OCI-LY7 (cell line): ENCODE data around the gene ZNF451. TPM values are rescaled to one million over a fixed set of nuclear protein-coding genes. Genes with fewer than 3 reads are reported as not detected.

Experiments
- BruUV-seq: library from RNA; stranded (reverse); fragments of 400-500 nt; replicated peaks from 2 replicates; lab custom pipeline; 2021; lab: Mats Ljungman, UMichigan
- CTCF ChIA-PET: fragments of 300-600 bp; sonication (Branson Sonifier 250); formaldehyde crosslinking; loops from one replicate; lab custom pipeline; 2022; ENCODE audit warnings: antibody characterized with exemption; ENCODE audit not compliant: unreplicated experiment; lab: Charles Lee
- POLR2A ChIA-PET: fragments of 300-600 bp; sonication (Branson Sonifier 250); formaldehyde crosslinking; loops from one replicate; lab custom pipeline; 2022; ENCODE audit warnings: antibody characterized with exemption; lab: Charles Lee
- DNase-seq: peaks from one replicate; pipeline ENCODE4 v3.0.0-alpha.2; 2015; ENCODE audit warnings: low spot score
- H2AFZ ChIP-seq: fragments of 200-600 bp; sonication (generic), shearing (Covaris generic); 2 replicates; pipeline ENCODE4 v1.6.1; 2014; ENCODE audit warnings: mild to moderate bottlenecking, antibody characterized with exemption, low read length, moderate library complexity
- H3K27ac ChIP-seq: fragments of 200-600 bp; sonication (generic); 2 replicates; pipeline ENCODE4 v1.5.1; 2014; ENCODE audit warnings: mixed run types, low read depth, mild to moderate bottlenecking, moderate library complexity, low read length, inconsistent platforms; ENCODE audit not compliant: poor library complexity, severe bottlenecking
- H3K36me3 ChIP-seq: fragments of 200-600 bp; sonication (generic); 2 replicates; pipeline ENCODE4 v1.6.1; 2014; ENCODE audit warnings: mild to moderate bottlenecking, antibody characterized with exemption, low read length, moderate library complexity, mixed read lengths; ENCODE audit not compliant: insufficient read depth
- H3K4me1 ChIP-seq: fragments of 200-600 bp; sonication (generic); 2 replicates; pipeline ENCODE4 v1.5.1; 2014; ENCODE audit warnings: mild to moderate bottlenecking, low read length; ENCODE audit not compliant: insufficient read depth, poor library complexity, severe bottlenecking
- H3K4me2 ChIP-seq: fragments of 200-600 bp; sonication (generic); 2 replicates; pipeline ENCODE4 v1.6.1; 2014; ENCODE audit warnings: mild to moderate bottlenecking, low read length
- H3K4me3 ChIP-seq: fragments of 200-600 bp; sonication (generic); 2 replicates; pipeline ENCODE4 v1.5.1; 2014; ENCODE audit warnings: mild to moderate bottlenecking, low read depth, low read length; ENCODE audit not compliant: poor library complexity, severe bottlenecking
- H3K79me2 ChIP-seq: fragments of 200-600 bp; sonication (generic); 2 replicates; pipeline ENCODE4 v1.6.1; 2016; ENCODE audit warnings: low read depth, mild to moderate bottlenecking, low read length, moderate library complexity, mixed read lengths; ENCODE audit not compliant: insufficient read depth
- H3K9me2 ChIP-seq: fragments of 200-600 bp; sonication (generic); 2 replicates; pipeline ENCODE4 v1.6.1; 2016; ENCODE audit warnings: mild to moderate bottlenecking, low read length, mixed read lengths; ENCODE audit not compliant: insufficient read depth
- H3K9me3 ChIP-seq: fragments of 200-600 bp; sonication (generic); 2 replicates; pipeline ENCODE4 v1.6.1; 2014; ENCODE audit warnings: mild to moderate bottlenecking, mixed run types, low read length, mixed read lengths
- H4K20me1 ChIP-seq: fragments of 200-600 bp; sonication (generic); 2 replicates; pipeline ENCODE4 v1.6.1; 2014; ENCODE audit warnings: mild to moderate bottlenecking, antibody characterized with exemption, low read length, moderate library complexity, mixed read lengths; ENCODE audit not compliant: insufficient read depth
- CTCF ChIP-seq: fragments of 200-600 bp; sonication (generic); conservative IDR thresholded peaks from 2 replicates; pipeline ENCODE4 v1.5.1; 2014; ENCODE audit warnings: mild to moderate bottlenecking, antibody characterized with exemption, low read length, moderate library complexity, mixed read lengths
- EZH2phosphoT487 ChIP-seq: fragments of 200-600 bp; sonication (generic); IDR thresholded peaks from 2 replicates; pipeline ENCODE4 v1.6.1; 2018; ENCODE audit warnings: low read depth, borderline replicate concordance, mild to moderate bottlenecking, mixed run types, antibody characterized with exemption, low read length, moderate library complexity, mixed read lengths
- intact Hi-C: fragments of 100-400 bp; cut with micrococcal nuclease; formaldehyde crosslinking; loops from one replicate; pipeline ENCODE4 v1.10.0; 2022; ENCODE audit not compliant: unreplicated experiment
- total RNA-seq, 2 experiments: library from RNA; depleted of rRNA in 1 of 2; stranded (reverse); fragments of >200 nt in 1 of 2; shearing (Covaris generic) in 1 of 2; gene quantifications; 2 replicates each; pipeline ENCODE4 v1.2.3, GENCODE V29; 2014 to 2022

Gene ZNF451
- total RNA-seq, 2 experiments from 2014 or later: 50.0 to 66.7 TPM

GRCh38 chr6:57207872-57208271 is 117.9 kb downstream of the ZNF451 start:
- Histone ChIP-seq H3K4me3 (no peak overlapping the region), H2AFZ (no peak overlapping the region), H3K4me1 (no peaks in the 10 kb centered on the region), H3K79me2 (no peaks in the 10 kb centered on the region), H4K20me1 (no peaks in the 10 kb centered on the region; the same call in 1 of the 2 replicates), H3K36me3 (no peaks in the 10 kb centered on the region), H3K9me3 (no peaks in the 10 kb centered on the region), H3K9me2 (no peaks in the 10 kb centered on the region), H3K4me2 (no peak overlapping the region), H3K27ac (no peak overlapping the region)
- intact Hi-C loops: no loop called here
- TF ChIP-seq CTCF: no peak
- TF ChIP-seq EZH2phosphoT487: no peak
- POLR2A ChIA-PET: interaction anchor here (0.6 kb wide), 1 partner anchor 14 kb away, joined by 4 read pairs; no protein-coding TSS in a partner anchor
- no TSS peak for BruUV-seq
- DNase-seq: no peak
- CTCF ChIA-PET: no interaction called here

GRCh38 chr6:57209030-57209429 is 119.0 kb downstream of the ZNF451 start:
- ChIA-PET CTCF (no interaction called here), POLR2A (no interaction called here)

More at GRCh38 chr6:57209030-57209429, 119.0 kb downstream of the ZNF451 start:
- no peaks in the 10 kb centered on the region for H3K79me2 ChIP-seq
- no peak overlapping the region for H3K4me3 ChIP-seq
- no peak overlapping the region for H3K4me2 ChIP-seq
- H3K4me1 ChIP-seq: no peaks in the 10 kb centered on the region
- DNase-seq: no peak
- H3K36me3 ChIP-seq: no peaks in the 10 kb centered on the region
- H2AFZ ChIP-seq: no peak overlapping the region
- no peak overlapping the region for H3K27ac ChIP-seq
- no peaks in the 10 kb centered on the region for H3K9me3 ChIP-seq
- intact Hi-C loops: no loop called here
- BruUV-seq: no TSS peak
- no peaks in the 10 kb centered on the region for H3K9me2 ChIP-seq
- no peaks in the 10 kb centered on the region; the same call in 1 of the 2 replicates for H4K20me1 ChIP-seq
- no peak for TF ChIP-seq CTCF
- TF ChIP-seq EZH2phosphoT487: no peak
